OCI-LY1 (cell line): Measurements from ENCODE around the gene SLC25A1.

Experiments
- EZH2 ChIP-seq: fragments of 200-600 bp; sonication (generic), shearing (Covaris generic); IDR thresholded peaks from 2 replicates; pipeline ENCODE4 v1.8.0; 2017; ENCODE audit warnings: borderline replicate concordance, mixed run types, mild to moderate bottlenecking, antibody characterized with exemption, low read length, moderate library complexity, mixed read lengths
- TF ChIP-seq, protein P1 (sequence below): fragments of 200-600 bp; sonication (generic), shearing (Covaris generic); IDR thresholded peaks from 2 replicates; pipeline ENCODE4 v1.5.1; 2017; ENCODE audit warnings: mild to moderate bottlenecking, antibody characterized with exemption, low read length, moderate library complexity, mixed read lengths

GRCh38 chr22:19177164-19178064, 1.1 kb downstream of the SLC25A1 start:
- TF ChIP-seq, protein P1, sequence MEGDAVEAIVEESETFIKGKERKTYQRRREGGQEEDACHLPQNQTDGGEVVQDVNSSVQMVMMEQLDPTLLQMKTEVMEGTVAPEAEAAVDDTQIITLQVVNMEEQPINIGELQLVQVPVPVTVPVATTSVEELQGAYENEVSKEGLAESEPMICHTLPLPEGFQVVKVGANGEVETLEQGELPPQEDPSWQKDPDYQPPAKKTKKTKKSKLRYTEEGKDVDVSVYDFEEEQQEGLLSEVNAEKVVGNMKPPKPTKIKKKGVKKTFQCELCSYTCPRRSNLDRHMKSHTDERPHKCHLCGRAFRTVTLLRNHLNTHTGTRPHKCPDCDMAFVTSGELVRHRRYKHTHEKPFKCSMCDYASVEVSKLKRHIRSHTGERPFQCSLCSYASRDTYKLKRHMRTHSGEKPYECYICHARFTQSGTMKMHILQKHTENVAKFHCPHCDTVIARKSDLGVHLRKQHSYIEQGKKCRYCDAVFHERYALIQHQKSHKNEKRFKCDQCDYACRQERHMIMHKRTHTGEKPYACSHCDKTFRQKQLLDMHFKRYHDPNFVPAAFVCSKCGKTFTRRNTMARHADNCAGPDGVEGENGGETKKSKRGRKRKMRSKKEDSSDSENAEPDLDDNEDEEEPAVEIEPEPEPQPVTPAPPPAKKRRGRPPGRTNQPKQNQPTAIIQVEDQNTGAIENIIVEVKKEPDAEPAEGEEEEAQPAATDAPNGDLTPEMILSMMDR: no peak
- no peak for TF ChIP-seq EZH2
